Activated CD8-positive, alpha-beta memory T cell treated with anti-CD3 and anti-CD28 coated beads, Interleukin-2, amount 10 ng/mL, durations not matched to agents 7 days and 5 days (primary cell): ENCODE results near the gene SLC1A3. TPM values are rescaled to one million over a fixed set of nuclear protein-coding genes. Genes with fewer than 3 reads are reported as not detected.

Source experiments
- ATAC-seq: fragments of 150-1000 bp; cut with Tn5 transposase; one replicate; pipeline ENCODE4 v1.10.0; 2021; ENCODE audit warnings: moderate library complexity
- CTCF ChIA-PET: fragments of 350-600 bp; sonication (Branson Sonifier 250); formaldehyde crosslinking; loops from one replicate; lab custom pipeline; 2021; ENCODE audit warnings: antibody characterized with exemption; lab: Charles Lee
- DNase-seq: peaks from one replicate; pipeline ENCODE4 v3.0.0-alpha.2; 2020
- H3K27ac Mint-ChIP-seq: one replicate; pipeline ENCODE4 v1.8.0; 2021; ENCODE audit warnings: mild to moderate bottlenecking, mixed read lengths
- H3K27me3 Mint-ChIP-seq: one replicate; pipeline ENCODE4 v1.8.0; 2021; ENCODE audit warnings: mixed read lengths
- H3K36me3 Mint-ChIP-seq: one replicate; pipeline ENCODE4 v1.8.0; 2021; ENCODE audit warnings: mild to moderate bottlenecking, mixed read lengths
- H3K4me1 Mint-ChIP-seq: one replicate; pipeline ENCODE4 v1.8.0; 2021; ENCODE audit warnings: mixed read lengths
- H3K4me3 Mint-ChIP-seq: one replicate; pipeline ENCODE4 v1.8.0; 2021; ENCODE audit warnings: mild to moderate bottlenecking, moderate library complexity, mixed read lengths
- H3K9me3 Mint-ChIP-seq: one replicate; pipeline ENCODE4 v1.8.0; 2022; ENCODE audit warnings: low read depth, mixed read lengths
- total RNA-seq, 2 experiments: library from RNA; stranded (reverse); gene quantifications; one replicate each; pipeline ENCODE4 v1.2.3, GENCODE V29; 2021

SLC1A3 gene
- total RNA-seq, 2 experiments from 2014 or later = not detected

GRCh38 chr5:36660397-36661049 lies 54.1 kb downstream of the SLC1A3 start:
- H3K27me3 Mint-ChIP-seq = peaks cover 27% of the 10 kb centered on the region
- no peak for ATAC-seq

GRCh38 chr5:36661456-36662220 lies 55.2 kb downstream of the SLC1A3 start:
- Mint-ChIP-seq H3K4me3 (no peak overlapping the region), H3K9me3 (no peaks in the 10 kb centered on the region), H3K4me1 (no peaks in the 10 kb centered on the region), H3K27ac (no peak overlapping the region), H3K27me3 (peaks cover 25% of the 10 kb centered on the region), H3K36me3 (no peaks in the 10 kb centered on the region)
- CTCF ChIA-PET = no interaction called here
- ATAC-seq = no peak
- no peak for DNase-seq

More at GRCh38 chr5:36660397-36661049, 54.1 kb downstream of the SLC1A3 start:
- H3K9me3 Mint-ChIP-seq = no peaks in the 10 kb centered on the region
- no peaks in the 10 kb centered on the region for H3K4me1 Mint-ChIP-seq
- DNase-seq = no peak
- H3K27ac Mint-ChIP-seq = no peak overlapping the region
- CTCF ChIA-PET = no interaction called here
- H3K36me3 Mint-ChIP-seq = no peaks in the 10 kb centered on the region
- H3K4me3 Mint-ChIP-seq = no peak overlapping the region

DNA sequence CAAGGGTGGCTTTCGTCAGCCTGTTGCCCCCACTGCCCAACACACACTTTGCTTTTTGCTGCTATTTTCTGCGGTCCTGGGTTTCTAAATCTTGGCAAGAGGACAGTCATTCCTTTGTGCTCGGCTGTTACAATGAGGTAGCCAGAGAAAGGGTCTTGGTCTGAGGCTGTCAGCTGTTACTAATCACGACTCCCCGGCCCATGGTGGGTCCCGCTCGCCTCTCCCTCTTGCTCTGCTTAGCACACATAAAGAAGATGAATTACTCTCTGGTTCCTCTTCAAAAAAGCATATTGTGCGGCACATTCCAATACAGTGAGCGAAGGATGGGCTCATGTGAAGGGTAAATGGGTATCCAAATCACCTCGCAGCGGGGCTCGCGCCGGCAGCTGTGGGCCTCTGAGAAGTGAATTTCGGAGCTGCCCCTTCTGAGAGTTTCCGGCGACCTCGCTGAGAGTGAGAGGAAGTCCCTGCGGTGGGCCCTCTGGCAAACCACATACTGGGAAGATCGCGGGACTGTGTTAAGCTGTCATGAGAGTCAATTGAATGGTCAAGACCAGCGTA lies 56.0 kb downstream of the SLC1A3 start:
- Mint-ChIP-seq H3K27me3 (peaks cover 19% of the 10 kb centered on the region), H3K27ac (no peak overlapping the region), H3K4me3 (no peak overlapping the region), H3K4me1 (no peaks in the 10 kb centered on the region), H3K36me3 (no peaks in the 10 kb centered on the region), H3K9me3 (no peaks in the 10 kb centered on the region)
- DNase-seq (no peak), ATAC-seq (no peak)
- CTCF ChIA-PET = no interaction called here

DNA sequence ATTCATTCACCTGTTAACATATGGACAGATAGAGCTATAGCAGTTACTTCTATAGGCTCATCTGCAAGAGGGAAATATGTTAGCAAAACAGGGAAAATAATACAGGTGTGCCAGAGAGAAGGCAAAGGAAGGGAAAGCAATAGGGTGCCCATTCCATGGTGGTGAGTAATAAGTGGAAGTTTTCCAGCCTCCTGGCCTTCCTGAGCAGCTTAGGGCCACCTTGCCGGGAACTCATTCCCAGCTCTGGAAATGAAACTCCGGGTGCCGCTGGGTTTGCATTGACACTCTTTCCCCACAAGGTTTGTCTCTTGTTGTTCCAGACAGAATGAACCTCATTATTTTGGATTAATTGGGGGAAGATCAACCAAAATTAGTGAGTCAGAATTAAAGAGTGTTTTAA lies 58.4 kb downstream of the SLC1A3 start:
- no peak for DNase-seq
- H3K4me1 Mint-ChIP-seq = no peaks in the 10 kb centered on the region
- ATAC-seq = no peak
- CTCF ChIA-PET = interaction anchor here (1.3 kb wide), 1 partner anchor 8 kb away, joined by 3 read pairs; no protein-coding TSS in a partner anchor
- peaks cover 12% of the 10 kb centered on the region for H3K27me3 Mint-ChIP-seq
- no peak overlapping the region for H3K27ac Mint-ChIP-seq
- no peaks in the 10 kb centered on the region for H3K9me3 Mint-ChIP-seq
- no peaks in the 10 kb centered on the region for H3K36me3 Mint-ChIP-seq
- no peak overlapping the region for H3K4me3 Mint-ChIP-seq

- no peaks in the 10 kb centered on the region for H3K36me3 Mint-ChIP-seq
- H3K4me1 Mint-ChIP-seq = no peaks in the 10 kb centered on the region
- no peaks in the 10 kb centered on the region for H3K9me3 Mint-ChIP-seq
Measured at GRCh38 chr5:36665628-36666027, 59.2 kb downstream of the SLC1A3 start.

DNA sequence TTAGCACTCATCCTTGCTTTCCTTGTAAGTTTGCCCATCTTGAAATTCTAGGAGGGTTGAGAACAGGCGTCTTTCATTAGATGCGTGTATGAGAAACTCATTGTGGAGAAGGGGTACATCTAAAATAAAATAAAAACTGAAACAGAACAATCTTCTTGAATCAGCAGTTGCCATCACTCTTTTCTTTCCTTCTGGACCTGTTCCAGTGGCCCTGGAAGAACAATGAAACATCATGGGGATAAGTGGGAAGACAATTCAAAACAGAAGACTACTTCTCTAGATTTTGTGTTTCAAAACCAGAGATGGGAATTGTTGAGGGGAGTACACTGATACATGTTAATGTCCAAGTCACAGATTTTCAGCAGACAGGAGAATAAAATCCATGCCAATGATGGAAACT lies 59.9 kb downstream of the SLC1A3 start:
- Mint-ChIP-seq H3K27me3 (peaks cover 12% of the 10 kb centered on the region), H3K27ac (no peak overlapping the region), H3K4me3 (no peak overlapping the region), H3K4me1 (no peaks in the 10 kb centered on the region), H3K36me3 (no peaks in the 10 kb centered on the region), H3K9me3 (no peaks in the 10 kb centered on the region)
- ATAC-seq = no peak
- CTCF ChIA-PET = no interaction called here
- no peak for DNase-seq

More at GRCh38 chr5:36665628-36666027, 59.2 kb downstream of the SLC1A3 start:
- ATAC-seq (no peak), DNase-seq (no peak)
- H3K27me3 Mint-ChIP-seq = peaks cover 12% of the 10 kb centered on the region
- no peak overlapping the region for H3K4me3 Mint-ChIP-seq
- CTCF ChIA-PET = interaction anchor here (1.3 kb wide), 1 partner anchor 9 kb away, joined by 3 read pairs; no protein-coding TSS in a partner anchor
- no peak overlapping the region for H3K27ac Mint-ChIP-seq

- Mint-ChIP-seq H3K4me3 (no peak overlapping the region), H3K9me3 (no peaks in the 10 kb centered on the region), H3K27me3 (peaks cover 12% of the 10 kb centered on the region), H3K27ac (no peak overlapping the region), H3K4me1 (no peaks in the 10 kb centered on the region), H3K36me3 (no peaks in the 10 kb centered on the region)
- no peak for ATAC-seq
- CTCF ChIA-PET = no interaction called here
- no peak for DNase-seq
Measured at GRCh38 chr5:36666986-36667385, 60.6 kb downstream of the SLC1A3 start.

GRCh38 chr5:36667824-36668223 lies 61.4 kb downstream of the SLC1A3 start:
- ATAC-seq (no peak), DNase-seq (no peak)
- Mint-ChIP-seq H3K36me3 (no peaks in the 10 kb centered on the region), H3K4me1 (no peaks in the 10 kb centered on the region), H3K4me3 (no peak overlapping the region), H3K27ac (no peak overlapping the region), H3K27me3 (peaks cover 12% of the 10 kb centered on the region), H3K9me3 (no peaks in the 10 kb centered on the region)
- CTCF ChIA-PET = no interaction called here

DNA sequence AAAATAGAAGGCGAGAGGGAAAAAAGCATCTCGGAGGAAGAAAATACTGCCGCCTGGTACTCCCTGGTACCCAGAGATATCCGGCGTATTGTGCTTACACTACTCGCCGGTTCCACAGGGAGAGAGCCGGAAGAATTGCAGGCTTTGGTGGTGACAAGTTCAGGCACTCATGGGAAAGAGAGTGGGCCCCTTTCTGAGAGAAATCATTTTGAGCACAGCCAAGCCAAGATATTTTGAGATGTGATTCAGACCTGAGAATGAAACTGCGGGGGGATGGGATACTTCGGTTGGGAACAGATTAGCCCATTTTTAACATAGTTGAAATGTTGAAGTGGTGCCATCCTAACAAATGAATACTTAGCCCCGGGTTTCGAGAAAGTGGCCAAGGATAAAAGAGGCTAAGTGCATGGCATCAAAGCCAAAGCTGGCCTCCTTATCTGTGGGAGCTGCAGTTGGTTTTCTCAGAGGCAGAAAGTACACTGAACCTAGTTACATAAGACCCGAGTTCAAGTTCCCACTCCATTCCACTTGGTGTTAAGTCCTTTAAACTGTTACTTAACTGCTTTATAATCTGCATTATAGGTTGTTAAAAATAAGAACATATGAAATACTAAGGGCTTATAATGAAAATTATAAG lies 62.7 kb downstream of the SLC1A3 start:
- Mint-ChIP-seq H3K9me3 (no peaks in the 10 kb centered on the region), H3K4me3 (no peak overlapping the region), H3K27ac (no peak overlapping the region), H3K36me3 (no peaks in the 10 kb centered on the region), H3K4me1 (no peaks in the 10 kb centered on the region), H3K27me3 (peaks cover 16% of the 10 kb centered on the region)
- no peak for ATAC-seq
- CTCF ChIA-PET = interaction anchor here (1.2 kb wide), 1 partner anchor 24 kb away, joined by 3 read pairs; no protein-coding TSS in a partner anchor
- no peak for DNase-seq

- ATAC-seq (no peak), DNase-seq (no peak)
- CTCF ChIA-PET = no interaction called here
- H3K4me3 Mint-ChIP-seq = no peak overlapping the region
- H3K27ac Mint-ChIP-seq = no peak overlapping the region
- H3K36me3 Mint-ChIP-seq = no peaks in the 10 kb centered on the region
- peaks cover 20% of the 10 kb centered on the region for H3K27me3 Mint-ChIP-seq
- no peaks in the 10 kb centered on the region for H3K4me1 Mint-ChIP-seq
- no peaks in the 10 kb centered on the region for H3K9me3 Mint-ChIP-seq
Measured at GRCh38 chr5:36670548-36670947, 64.1 kb downstream of the SLC1A3 start.

GRCh38 chr5:36675282-36675681 lies 68.9 kb downstream of the SLC1A3 start:
- CTCF ChIA-PET = no interaction called here
- peaks cover 16% of the 10 kb centered on the region for H3K27me3 Mint-ChIP-seq
- DNase-seq (no peak), ATAC-seq (no peak)
- no peaks in the 10 kb centered on the region for H3K4me1 Mint-ChIP-seq
- H3K36me3 Mint-ChIP-seq = no peaks in the 10 kb centered on the region
- H3K27ac Mint-ChIP-seq = no peak overlapping the region
- no peak overlapping the region for H3K4me3 Mint-ChIP-seq
- H3K9me3 Mint-ChIP-seq = no peaks in the 10 kb centered on the region

DNA sequence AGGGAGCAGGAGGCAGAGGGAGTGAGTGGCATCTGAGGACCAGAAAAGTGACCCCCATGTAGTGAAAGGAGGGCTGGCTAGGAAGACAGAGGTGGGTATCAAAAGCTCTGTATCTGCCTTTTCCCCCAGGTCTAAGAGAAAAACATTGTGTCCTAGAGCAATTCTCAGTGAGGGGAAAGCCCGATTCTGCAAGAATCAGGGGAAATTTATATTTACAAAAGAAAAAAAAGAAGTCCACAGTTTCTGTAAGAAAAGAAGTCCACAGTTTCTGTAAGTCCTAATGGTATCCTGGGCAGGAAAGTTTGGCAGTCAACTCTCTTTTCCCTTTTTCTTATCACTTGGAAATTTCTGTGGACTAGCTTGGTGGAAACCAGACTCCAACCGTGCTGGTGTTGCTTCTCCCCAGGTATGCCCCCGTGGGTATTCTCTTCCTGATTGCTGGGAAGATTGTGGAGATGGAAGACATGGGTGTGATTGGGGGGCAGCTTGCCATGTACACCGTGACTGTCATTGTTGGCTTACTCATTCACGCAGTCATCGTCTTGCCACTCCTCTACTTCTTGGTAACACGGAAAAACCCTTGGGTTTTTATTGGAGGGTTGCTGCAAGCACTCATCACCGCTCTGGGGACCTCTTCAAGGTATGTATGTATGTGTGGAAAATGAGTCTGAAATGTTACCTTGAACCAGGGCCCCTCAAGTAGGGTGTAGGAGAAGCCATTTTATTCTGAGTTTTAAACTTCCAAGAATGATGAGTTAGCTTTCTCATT lies 73.0 kb downstream of the SLC1A3 start:
- Mint-ChIP-seq H3K9me3 (no peaks in the 10 kb centered on the region), H3K4me3 (no peak overlapping the region), H3K4me1 (no peaks in the 10 kb centered on the region), H3K27ac (no peak overlapping the region), H3K36me3 (no peaks in the 10 kb centered on the region), H3K27me3 (peaks cover 9% of the 10 kb centered on the region)
- DNase-seq (no peak), ATAC-seq (no peak)
- CTCF ChIA-PET = no interaction called here

- ATAC-seq (no peak), DNase-seq (no peak)
- Mint-ChIP-seq H3K4me1 (no peaks in the 10 kb centered on the region), H3K27me3 (peaks cover 9% of the 10 kb centered on the region), H3K36me3 (no peaks in the 10 kb centered on the region), H3K4me3 (no peak overlapping the region), H3K27ac (no peak overlapping the region), H3K9me3 (no peaks in the 10 kb centered on the region)
- CTCF ChIA-PET = no interaction called here
Measured at GRCh38 chr5:36680066-36680465, 73.7 kb downstream of the SLC1A3 start.
